Neural cell (in vitro differentiated cells): Measurements from ENCODE around the gene MYOM1.

Source experiments
- CTCF ChIP-seq: fragments of 450-650 bp; IDR thresholded peaks from 2 replicates; pipeline ENCODE4 v1.5.1; 2014; ENCODE audit warnings: antibody characterized with exemption, mild to moderate bottlenecking, moderate library complexity; ENCODE audit not compliant: poor library complexity, severe bottlenecking
- EP300 ChIP-seq: fragments of 450-650 bp; conservative IDR thresholded peaks from 2 replicates; pipeline ENCODE4 v1.6.1; 2014; ENCODE audit warnings: antibody characterized with exemption, mild to moderate bottlenecking, moderate library complexity; ENCODE audit not compliant: poor library complexity, severe bottlenecking
- EZH2 ChIP-seq: fragments of 200-600, 300-800 bp; shearing (Covaris generic), sonication (generic); IDR thresholded peaks from 2 replicates; pipeline ENCODE4 v1.6.1; 2014; ENCODE audit warnings: antibody characterized with exemption, low read length, borderline replicate concordance, mild to moderate bottlenecking; ENCODE audit not compliant: insufficient read depth, poor library complexity, severe bottlenecking
- POLR2AphosphoS5 ChIP-seq: IDR thresholded peaks from 2 replicates; pipeline ENCODE4 v1.6.1; 2012
- RAD21 ChIP-seq: fragments of 450-650 bp; conservative IDR thresholded peaks from 2 replicates; pipeline ENCODE4 v1.6.1; 2014; ENCODE audit warnings: antibody characterized with exemption, mild to moderate bottlenecking, moderate library complexity
- SMC3 ChIP-seq: fragments of 450-650 bp; conservative IDR thresholded peaks from 2 replicates; pipeline ENCODE4 v1.6.1; 2014; ENCODE audit warnings: antibody characterized with exemption, mild to moderate bottlenecking, moderate library complexity; ENCODE audit not compliant: poor library complexity
- TAF1 ChIP-seq: IDR thresholded peaks from 2 replicates; pipeline ENCODE4 v1.6.1; 2012; ENCODE audit warnings: low read depth

- TF ChIP-seq CTCF (no peak), POLR2AphosphoS5 (no peak), SMC3 (no peak), EP300 (no peak), EZH2 (no peak), RAD21 (no peak), TAF1 (no peak)
Measured at GRCh38 chr18:3048820-3049349, 170.9 kb downstream of the MYOM1 start.
